HepG2 (cell line): ENCODE results near the gene LILRB4.

Source experiments
- ESRRA ChIP-seq: sonication (generic); formaldehyde crosslinking; IDR thresholded peaks from 2 replicates; pipeline ENCODE4 v1.5.1; 2020; ENCODE audit warnings: mild to moderate bottlenecking, low read depth, missing genetic modification reagents
- HMGXB3 ChIP-seq: sonication (generic); formaldehyde crosslinking; IDR thresholded peaks from 2 replicates; pipeline ENCODE4 v1.4.0; 2020; ENCODE audit warnings: missing genetic modification reagents, borderline replicate concordance
- KLF13 ChIP-seq: sonication (generic); formaldehyde crosslinking; IDR thresholded peaks from 2 replicates; pipeline ENCODE4 v1.4.0; 2020; ENCODE audit warnings: mild to moderate bottlenecking, missing genetic modification reagents
- MXD4 ChIP-seq: IDR thresholded peaks from 2 replicates; pipeline ENCODE4 v1.6.1; 2016; ENCODE audit warnings: mild to moderate bottlenecking, missing biosample characterization, missing genetic modification reagents
- U2AF2 ChIP-seq: fragments of 200-400 bp; formaldehyde crosslinking; IDR thresholded peaks from 2 replicates; pipeline ENCODE4 v1.6.1; 2017; ENCODE audit warnings: low read depth, mild to moderate bottlenecking, low read length
- ZBTB8A ChIP-seq: sonication (generic); formaldehyde crosslinking; IDR thresholded peaks from 2 replicates; pipeline ENCODE4 v1.4.0; 2020; ENCODE audit warnings: mild to moderate bottlenecking, low read depth, missing genetic modification reagents, borderline replicate concordance
- ZNF124 ChIP-seq: sonication (generic); formaldehyde crosslinking; IDR thresholded peaks from 2 replicates; pipeline ENCODE4 v1.4.0; 2020; ENCODE audit warnings: missing genetic modification reagents
- ZNF180 ChIP-seq: sonication (generic); formaldehyde crosslinking; IDR thresholded peaks from 2 replicates; pipeline ENCODE4 v1.4.0; 2020; ENCODE audit warnings: low read depth, missing genetic modification reagents, borderline replicate concordance
- ZNF383 ChIP-seq: sonication (generic); formaldehyde crosslinking; IDR thresholded peaks from 2 replicates; pipeline ENCODE4 v1.4.0; 2020; ENCODE audit warnings: missing genetic modification reagents, mild to moderate bottlenecking, borderline replicate concordance
- TF ChIP-seq, protein P1 (sequence below): sonication (generic); formaldehyde crosslinking; IDR thresholded peaks from 2 replicates; pipeline ENCODE4 v1.8.0; 2022; ENCODE audit warnings: missing genetic modification reagents, mild to moderate bottlenecking, moderate library complexity, borderline replicate concordance
- TF ChIP-seq, protein P2 (sequence below): sonication (generic); formaldehyde crosslinking; IDR thresholded peaks from 2 replicates; pipeline ENCODE4 v1.8.0; 2022; ENCODE audit warnings: missing genetic modification reagents, mild to moderate bottlenecking, borderline replicate concordance

GRCh38 chr19:54614726-54615125 lies 48.1 kb upstream of the LILRB4 start:
- no peak for TF ChIP-seq ESRRA (CRISPR knock-in tag)
- TF ChIP-seq U2AF2 = no peak
- TF ChIP-seq ZNF180 (CRISPR knock-in tag) = no peak
- no peak for TF ChIP-seq ZNF383
- TF ChIP-seq HMGXB3 (CRISPR knock-in tag) = no peak
- no peak for TF ChIP-seq ZNF124
- TF ChIP-seq, protein P1, sequence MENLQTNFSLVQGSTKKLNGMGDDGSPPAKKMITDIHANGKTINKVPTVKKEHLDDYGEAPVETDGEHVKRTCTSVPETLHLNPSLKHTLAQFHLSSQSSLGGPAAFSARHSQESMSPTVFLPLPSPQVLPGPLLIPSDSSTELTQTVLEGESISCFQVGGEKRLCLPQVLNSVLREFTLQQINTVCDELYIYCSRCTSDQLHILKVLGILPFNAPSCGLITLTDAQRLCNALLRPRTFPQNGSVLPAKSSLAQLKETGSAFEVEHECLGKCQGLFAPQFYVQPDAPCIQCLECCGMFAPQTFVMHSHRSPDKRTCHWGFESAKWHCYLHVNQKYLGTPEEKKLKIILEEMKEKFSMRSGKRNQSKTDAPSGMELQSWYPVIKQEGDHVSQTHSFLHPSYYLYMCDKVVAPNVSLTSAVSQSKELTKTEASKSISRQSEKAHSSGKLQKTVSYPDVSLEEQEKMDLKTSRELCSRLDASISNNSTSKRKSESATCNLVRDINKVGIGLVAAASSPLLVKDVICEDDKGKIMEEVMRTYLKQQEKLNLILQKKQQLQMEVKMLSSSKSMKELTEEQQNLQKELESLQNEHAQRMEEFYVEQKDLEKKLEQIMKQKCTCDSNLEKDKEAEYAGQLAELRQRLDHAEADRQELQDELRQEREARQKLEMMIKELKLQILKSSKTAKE (CRISPR knock-in tag) = no peak
- no peak for TF ChIP-seq MXD4 (CRISPR knock-in tag)
- no peak for TF ChIP-seq ZBTB8A (CRISPR knock-in tag)
- TF ChIP-seq, protein P2, sequence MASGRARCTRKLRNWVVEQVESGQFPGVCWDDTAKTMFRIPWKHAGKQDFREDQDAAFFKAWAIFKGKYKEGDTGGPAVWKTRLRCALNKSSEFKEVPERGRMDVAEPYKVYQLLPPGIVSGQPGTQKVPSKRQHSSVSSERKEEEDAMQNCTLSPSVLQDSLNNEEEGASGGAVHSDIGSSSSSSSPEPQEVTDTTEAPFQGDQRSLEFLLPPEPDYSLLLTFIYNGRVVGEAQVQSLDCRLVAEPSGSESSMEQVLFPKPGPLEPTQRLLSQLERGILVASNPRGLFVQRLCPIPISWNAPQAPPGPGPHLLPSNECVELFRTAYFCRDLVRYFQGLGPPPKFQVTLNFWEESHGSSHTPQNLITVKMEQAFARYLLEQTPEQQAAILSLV (CRISPR knock-in tag) = no peak
- TF ChIP-seq KLF13 = no peak
